ENCODE results near the gene HOXC10.

Gene HOXC10

GRCh38 chr12:53984901-53985691 lies at the start of gene HOXC10:
TSS of gene HOXC10 (plus strand) at chr12:53985146. CDS start at chr12:53985260, 114 bp downstream.
- peak in 26 of 58 donors; percentile 1 to 55 (median 12) for DNase-seq

DNA sequence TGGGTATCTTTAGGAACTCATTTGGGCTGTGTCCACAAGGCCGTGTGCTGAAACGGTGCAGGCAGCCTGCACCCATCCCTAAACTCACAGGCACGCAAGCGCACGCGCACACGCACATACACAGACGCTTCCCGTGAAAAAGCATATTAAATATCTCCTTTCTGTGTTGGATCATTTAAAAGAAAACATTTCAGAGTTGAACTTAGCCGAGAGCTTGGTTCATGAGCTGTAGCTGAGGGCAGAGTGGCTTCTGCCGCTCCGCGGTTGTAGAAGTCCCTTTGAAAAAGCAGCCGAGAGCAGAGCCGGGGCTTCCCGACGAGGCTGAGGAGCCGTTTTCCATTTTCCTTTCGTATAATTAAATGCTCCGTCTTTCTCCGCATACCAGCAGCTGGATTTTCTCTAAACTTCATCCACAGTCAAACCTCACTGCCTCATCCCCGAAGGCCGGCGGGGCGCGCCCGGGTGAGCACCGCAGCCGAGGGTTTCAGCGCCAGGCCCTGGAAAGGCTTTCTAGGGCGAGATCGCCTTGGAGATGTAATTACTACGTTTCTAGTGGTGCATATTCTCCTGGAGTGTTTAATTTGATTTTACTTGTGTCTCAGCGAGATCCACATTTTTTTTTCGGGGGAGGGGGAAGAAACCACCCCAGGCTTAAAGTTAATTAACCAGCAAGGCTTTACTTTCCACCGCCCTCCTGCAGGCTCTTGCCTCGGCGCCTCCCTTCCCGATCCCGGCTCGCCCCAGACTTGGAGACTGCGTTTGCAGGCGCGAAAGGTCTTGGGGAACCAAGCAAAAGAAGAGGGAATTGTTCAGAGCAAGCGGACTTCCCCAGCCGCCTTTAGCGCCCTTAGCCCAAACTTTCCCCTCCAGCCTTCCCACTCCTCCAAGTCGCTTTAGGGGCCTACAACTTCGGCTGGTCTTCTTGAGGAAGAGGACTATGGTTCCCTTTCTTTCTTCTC lies 49.3 kb upstream of the HOXC10 start:
- DNase-seq = no peak

DNA sequence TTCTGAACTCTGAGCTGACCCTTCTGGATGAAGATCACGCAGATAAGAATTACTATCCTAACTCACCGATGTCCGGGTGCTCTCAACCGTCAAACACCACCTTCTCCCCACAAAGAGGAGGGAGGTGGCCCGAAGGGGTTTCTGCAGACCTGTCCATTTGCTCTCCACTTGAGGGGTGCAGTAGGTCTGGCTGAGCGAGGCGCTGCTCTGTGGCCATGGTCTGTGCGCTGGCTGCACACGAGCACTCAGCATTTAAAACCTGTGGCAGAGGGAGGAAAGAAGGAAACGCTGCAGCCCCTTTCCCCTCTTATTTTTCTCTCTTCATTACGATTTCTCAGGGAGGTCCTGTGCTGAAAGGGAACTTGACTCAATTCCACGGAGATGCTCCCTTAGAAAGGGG lies 47.8 kb upstream of the HOXC10 start:
- DNase-seq = no peak

GRCh38 chr12:53937596-53938325 lies 47.2 kb upstream of the HOXC10 start:
- DNase-seq = no peak

DNA sequence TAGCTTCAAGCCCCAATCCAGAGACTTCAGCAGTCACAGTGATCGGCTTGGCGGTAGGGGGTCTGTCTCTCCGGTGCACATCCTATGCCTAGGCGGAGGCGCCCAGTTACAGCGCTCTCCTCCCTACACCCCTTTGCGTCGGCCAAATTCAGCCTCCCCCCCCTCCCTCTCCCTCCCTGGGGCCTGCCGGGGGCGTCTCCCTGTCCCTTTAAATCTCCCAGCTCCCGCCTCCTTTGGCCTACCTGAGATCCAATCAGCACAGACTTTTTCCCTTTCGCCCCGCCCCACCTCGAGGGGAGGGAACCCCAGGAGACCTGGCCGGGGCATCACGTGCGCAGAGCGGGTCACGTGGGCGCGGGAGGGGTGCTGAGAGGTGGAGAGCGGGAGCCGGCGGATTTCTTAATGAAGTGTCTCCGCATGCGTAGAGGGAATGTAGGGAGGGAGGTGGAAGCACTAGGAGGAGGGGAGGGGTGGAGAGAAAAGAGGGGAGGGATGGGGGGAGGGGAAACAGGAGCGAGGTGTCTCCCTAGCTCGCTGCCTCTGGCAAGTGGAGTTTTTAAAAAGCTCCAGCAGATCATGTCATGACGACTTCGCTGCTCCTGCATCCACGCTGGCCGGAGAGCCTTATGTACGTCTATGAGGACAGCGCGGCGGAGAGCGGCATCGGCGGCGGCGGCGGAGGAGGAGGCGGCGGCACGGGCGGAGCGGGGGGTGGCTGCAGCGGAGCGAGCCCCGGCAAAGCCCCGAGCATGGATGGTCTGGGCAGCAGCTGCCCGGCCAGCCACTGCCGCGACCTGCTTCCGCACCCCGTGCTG lies 46.4 kb upstream of the HOXC10 start, which contains the start of gene HOXC13:
HOXC13 (plus strand) TSS at position 506 of the 815 bp plus-strand sequence; CDS start at position 582, 76 bp downstream.
- no peak for DNase-seq

GRCh38 chr12:53939141-53940108 lies 45.5 kb upstream of the HOXC10 start:
- DNase-seq = no peak

DNA sequence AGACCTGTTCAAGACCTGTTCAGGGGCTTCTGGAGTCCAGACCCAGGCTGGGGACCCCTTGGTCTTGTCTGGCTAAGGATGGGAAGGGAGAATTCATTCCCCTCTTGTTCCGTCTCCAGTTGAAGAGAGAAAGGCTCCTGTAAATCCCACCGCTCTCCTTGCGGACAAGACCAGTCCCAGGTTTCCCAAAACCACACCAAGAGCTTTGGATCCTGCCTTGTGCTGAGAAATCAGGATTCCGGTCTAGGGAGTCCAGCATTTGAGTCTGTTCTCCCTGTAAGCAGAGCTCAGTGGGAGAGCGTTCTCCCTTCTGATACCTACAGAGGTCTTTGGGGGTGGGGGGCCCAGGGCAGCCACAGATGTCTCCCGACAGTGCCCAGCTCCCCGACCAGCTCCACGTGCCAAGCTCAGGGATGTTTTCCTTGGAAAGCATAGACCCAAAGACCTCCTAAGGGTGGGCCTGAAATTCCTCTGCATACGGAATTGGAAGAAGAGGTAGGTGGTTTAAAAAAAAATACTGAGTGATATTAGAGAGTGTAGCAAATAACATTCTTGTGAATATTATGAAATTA lies 44.4 kb upstream of the HOXC10 start:
- no peak for DNase-seq

DNA sequence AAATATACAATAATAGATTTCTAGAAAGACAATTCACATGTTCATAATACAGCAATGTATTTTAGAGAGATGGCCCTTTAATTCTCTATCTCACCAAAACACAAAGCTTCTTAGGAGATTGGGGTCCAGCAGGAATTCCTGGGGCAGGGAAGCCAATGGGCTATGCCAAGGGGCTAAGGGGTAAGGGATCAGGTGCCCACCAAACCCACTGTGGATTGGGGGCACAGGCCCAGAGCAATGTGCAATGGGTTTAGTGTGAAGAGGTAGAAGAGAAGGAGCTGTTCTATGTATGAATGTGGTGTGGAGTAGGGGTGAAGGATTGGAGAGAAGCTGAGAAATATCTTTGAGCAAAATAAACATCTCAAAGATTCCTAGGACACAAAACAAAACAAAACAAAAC lies 43.8 kb upstream of the HOXC10 start:
- no peak for DNase-seq

GRCh38 chr12:53941750-53942149 lies 43.2 kb upstream of the HOXC10 start:
- no peak for DNase-seq

DNA sequence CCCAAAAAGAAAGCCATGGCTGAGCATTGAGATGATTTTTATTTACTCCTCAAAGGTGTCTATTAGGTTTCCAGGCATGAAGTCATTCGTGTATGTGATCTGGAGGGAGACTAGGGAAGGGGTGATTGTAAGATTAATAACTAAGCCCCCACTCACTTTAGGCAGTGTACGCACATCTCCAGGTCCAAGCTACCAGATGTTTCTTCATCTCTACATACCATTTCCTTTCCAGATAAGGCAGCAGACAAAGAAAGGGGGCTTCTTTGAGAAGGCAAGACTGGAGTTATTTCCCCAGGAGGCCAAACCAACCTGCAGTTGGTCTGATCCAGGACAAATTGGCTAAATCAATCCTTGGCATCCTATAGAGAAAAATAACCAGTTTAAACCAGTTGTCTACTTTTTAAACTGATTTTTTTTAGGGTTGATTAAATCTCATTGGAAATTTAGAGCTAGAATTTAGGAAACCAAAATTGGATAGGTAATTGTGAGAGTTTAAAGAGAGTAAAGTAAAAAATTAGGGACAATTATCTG lies 42.4 kb upstream of the HOXC10 start:
- DNase-seq = no peak

GRCh38 chr12:53944209-53944608 lies 40.7 kb upstream of the HOXC10 start:
- no peak for DNase-seq

DNA sequence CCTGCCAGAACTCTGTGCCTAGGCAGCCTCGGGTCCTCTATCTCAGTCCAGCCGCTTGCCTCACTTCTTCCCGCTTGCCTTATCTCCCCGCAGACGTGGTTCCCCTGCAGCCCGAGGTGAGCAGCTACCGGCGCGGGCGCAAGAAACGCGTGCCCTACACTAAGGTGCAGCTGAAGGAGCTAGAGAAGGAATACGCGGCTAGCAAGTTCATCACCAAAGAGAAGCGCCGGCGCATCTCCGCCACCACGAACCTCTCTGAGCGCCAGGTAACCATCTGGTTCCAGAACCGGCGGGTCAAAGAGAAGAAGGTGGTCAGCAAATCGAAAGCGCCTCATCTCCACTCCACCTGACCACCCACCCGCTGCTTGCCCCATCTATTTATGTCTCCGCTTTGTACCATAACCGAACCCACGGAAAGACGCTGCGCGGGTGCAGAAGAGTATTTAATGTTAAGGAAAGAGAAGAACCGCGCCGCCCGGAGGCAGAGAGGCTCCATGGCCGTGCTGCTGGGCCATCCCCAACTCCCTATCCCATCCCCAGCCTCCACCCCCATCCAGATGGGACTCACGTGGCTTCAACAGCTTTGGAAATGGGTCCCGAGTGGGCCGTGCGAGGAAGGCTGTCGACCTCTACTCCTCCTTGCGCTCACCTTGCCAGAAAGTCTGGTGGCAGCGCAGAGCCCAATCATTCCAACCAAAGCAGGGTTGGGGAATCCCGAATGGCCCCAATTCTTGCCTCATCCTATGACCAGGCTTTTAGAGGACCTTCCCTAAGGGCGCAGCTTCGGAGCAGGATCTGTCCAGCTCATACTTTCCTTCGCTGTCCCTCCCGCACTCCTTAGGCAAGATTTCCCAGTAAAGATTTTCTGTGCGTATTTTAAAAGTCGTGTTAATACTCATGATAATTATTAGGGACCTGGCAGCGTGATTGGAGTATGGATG lies 39.8 kb upstream of the HOXC10 start:
- DNase-seq = no peak

DNA sequence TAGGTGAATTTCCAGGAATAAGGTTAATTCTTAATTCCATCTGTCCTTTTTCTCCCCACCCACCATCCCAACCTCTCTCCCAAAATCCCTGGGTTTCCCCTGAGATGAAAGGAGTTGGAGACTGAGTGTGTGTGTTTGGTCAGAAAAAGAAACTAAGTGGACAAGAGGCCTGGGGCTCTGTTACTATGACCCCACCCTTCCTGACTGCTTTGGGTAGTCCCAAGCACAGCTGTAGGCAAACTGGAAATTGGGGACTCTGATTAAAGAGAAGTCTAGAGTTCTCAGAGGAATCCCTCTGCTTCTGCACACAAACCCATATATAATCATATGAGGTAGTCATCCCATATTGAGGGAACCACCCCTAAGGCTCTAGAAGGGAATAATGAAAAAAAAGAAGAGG lies 37.2 kb upstream of the HOXC10 start:
- DNase-seq = no peak

- DNase-seq = no peak
Observed at GRCh38 chr12:53948650-53949593, 36.0 kb upstream of the HOXC10 start.

DNA sequence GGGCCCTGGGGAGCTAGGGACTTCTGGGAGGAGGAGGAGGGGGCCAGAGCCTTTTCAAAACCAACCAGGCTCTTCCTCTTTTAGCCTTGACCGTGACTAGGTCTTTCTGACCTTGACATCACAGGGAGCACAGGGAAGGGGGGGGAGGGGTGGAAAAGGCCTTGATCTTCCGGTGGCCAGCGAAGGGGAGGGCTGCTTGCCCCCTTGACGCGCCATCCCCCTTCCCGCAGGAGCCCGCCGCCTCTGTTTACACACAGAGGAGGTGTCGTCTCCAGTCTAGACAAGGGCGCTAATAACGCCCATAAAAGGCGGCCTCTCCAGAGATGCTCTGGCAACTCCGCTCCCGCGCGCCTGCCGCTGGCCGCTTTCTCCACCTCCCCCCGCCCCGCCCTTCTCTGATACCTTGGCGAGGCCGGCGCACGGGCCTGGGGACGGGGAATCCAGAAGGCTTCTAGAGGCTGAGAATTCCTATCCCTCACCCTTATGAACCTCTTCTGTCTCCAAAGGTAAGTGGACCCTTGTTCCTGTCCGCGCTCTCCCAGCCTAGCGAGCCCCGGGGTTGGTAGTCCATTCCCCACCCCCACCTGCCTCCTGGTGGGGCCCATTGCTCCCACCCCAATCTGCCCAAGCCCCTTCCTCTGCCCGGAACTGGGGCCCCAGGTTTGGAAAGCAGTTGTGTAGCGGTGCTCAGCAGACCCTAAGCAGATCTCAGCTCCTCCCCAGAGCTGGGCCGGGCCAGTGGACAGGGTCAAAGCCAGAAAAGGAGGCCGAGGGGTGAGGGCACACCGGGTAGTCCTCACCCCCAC lies 35.1 kb upstream of the HOXC10 start:
- DNase-seq = no peak

- DNase-seq = no peak
Observed at GRCh38 chr12:53950437-53950773, 34.5 kb upstream of the HOXC10 start.

Data from anterior cingulate cortex (tissue), 58 donors.